Measurements from ENCODE around the gene CD99L2.
"Not testable (repeated sequence)": the region's sequence is repeated elsewhere in the genome, so short reads cannot be mapped to it uniquely, and the experiment has no call there.

CD99L2 gene

GRCh38 chrX:150849996-150850720 lies 48.3 kb downstream of the CD99L2 start:
- ATAC-seq: no peak
- peaks cover 9% of the 10 kb centered on the region for H3K4me1 Mint-ChIP-seq
- no peak overlapping the region for H3K27ac Mint-ChIP-seq
- H3K36me3 Mint-ChIP-seq (ENCODE audit: low read depth): peaks cover 6% of the 10 kb centered on the region
- H3K27me3 Mint-ChIP-seq: no peaks in the 10 kb centered on the region
- no peak overlapping the region for H3K4me3 Mint-ChIP-seq
- H3K9me3 Mint-ChIP-seq: no peaks in the 10 kb centered on the region
- no peak for DNase-seq

- H3K27me3 Mint-ChIP-seq: no peaks in the 10 kb centered on the region
- peaks cover 6% of the 10 kb centered on the region for H3K4me1 Mint-ChIP-seq
- peaks cover 1% of the 10 kb centered on the region for H3K36me3 Mint-ChIP-seq (ENCODE audit: low read depth)
- DNase-seq (no peak), ATAC-seq (no peak)
- no peak overlapping the region for H3K4me3 Mint-ChIP-seq
- no peaks in the 10 kb centered on the region for H3K9me3 Mint-ChIP-seq
- H3K27ac Mint-ChIP-seq: no peak overlapping the region
Measured at GRCh38 chrX:150849486-150849885, 49.0 kb downstream of the CD99L2 start.

GRCh38 chrX:150848914-150849365 lies 49.5 kb downstream of the CD99L2 start:
- H3K27me3 Mint-ChIP-seq: no peaks in the 10 kb centered on the region
- peaks cover 1% of the 10 kb centered on the region for H3K36me3 Mint-ChIP-seq (ENCODE audit: low read depth)
- no peaks in the 10 kb centered on the region for H3K9me3 Mint-ChIP-seq
- DNase-seq: no peak
- no peak overlapping the region for H3K27ac Mint-ChIP-seq
- peaks cover 6% of the 10 kb centered on the region for H3K4me1 Mint-ChIP-seq
- no peak overlapping the region for H3K4me3 Mint-ChIP-seq
- ATAC-seq: no peak

GRCh38 chrX:150847088-150847487 lies 51.4 kb downstream of the CD99L2 start:
- H3K9me3 Mint-ChIP-seq: no peaks in the 10 kb centered on the region
- H3K4me3 Mint-ChIP-seq: no peak overlapping the region
- ATAC-seq (no peak), DNase-seq (no peak)
- H3K27ac Mint-ChIP-seq: no peak overlapping the region
- no peaks in the 10 kb centered on the region for H3K27me3 Mint-ChIP-seq
- H3K36me3 Mint-ChIP-seq (ENCODE audit: low read depth): no peaks in the 10 kb centered on the region
- H3K4me1 Mint-ChIP-seq: peaks cover 6% of the 10 kb centered on the region

DNA sequence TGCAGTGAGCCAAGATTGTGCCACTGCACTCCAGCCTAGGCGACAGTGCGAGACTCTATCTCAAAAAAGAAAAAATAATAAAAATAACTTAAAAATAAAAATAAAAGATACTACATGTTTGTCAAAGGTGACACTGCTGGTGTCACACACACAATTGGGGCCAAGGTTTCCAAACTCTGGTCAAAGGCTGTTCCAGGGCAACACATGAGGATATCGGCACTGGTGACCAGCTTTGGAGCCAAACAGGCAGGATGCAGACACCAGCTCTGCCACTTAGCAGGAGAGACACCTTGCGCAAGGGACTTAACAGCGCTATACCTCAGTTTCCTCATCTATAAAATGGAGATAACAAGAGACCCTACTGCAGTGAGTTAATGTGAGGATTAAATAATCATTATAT lies 52.3 kb downstream of the CD99L2 start:
- no peaks in the 10 kb centered on the region for H3K9me3 Mint-ChIP-seq
- no peak overlapping the region for H3K4me3 Mint-ChIP-seq
- H3K36me3 Mint-ChIP-seq (ENCODE audit: low read depth): no peaks in the 10 kb centered on the region
- no peaks in the 10 kb centered on the region for H3K27me3 Mint-ChIP-seq
- DNase-seq (no peak), ATAC-seq (no peak)
- H3K27ac Mint-ChIP-seq: no peak overlapping the region
- peaks cover 6% of the 10 kb centered on the region for H3K4me1 Mint-ChIP-seq

DNA sequence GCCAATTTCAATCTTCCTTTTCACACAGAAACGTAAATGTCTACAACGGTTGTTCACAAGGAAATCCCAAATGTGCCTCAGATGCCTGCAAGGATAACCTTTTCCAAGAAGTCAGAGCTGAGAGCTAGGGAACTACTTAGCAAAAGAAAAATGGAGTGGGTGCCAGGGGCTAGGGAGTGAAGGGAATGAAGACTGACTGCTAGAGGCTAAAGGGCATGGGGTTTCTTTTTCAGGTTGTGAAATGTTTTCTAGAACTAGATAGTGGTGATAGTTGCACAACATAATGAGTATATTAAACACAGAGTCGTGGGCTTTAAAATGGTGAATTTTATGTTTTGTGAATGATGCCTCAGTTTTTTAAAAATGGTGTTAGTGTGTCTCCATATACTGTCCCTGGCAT lies 53.4 kb downstream of the CD99L2 start:
- no peak for ATAC-seq
- H3K4me3 Mint-ChIP-seq: no peak overlapping the region
- no peak for DNase-seq

GRCh38 chrX:150844016-150844415 lies 54.5 kb downstream of the CD99L2 start:
- H3K36me3 Mint-ChIP-seq (ENCODE audit: low read depth): no peaks in the 10 kb centered on the region
- no peak overlapping the region for H3K4me3 Mint-ChIP-seq
- H3K9me3 Mint-ChIP-seq: no peaks in the 10 kb centered on the region
- H3K4me1 Mint-ChIP-seq: peaks cover 2% of the 10 kb centered on the region
- H3K27me3 Mint-ChIP-seq: no peaks in the 10 kb centered on the region
- no peak overlapping the region for H3K27ac Mint-ChIP-seq
- no peak for ATAC-seq
- DNase-seq: no peak

More for the DNA sequence above, 53.4 kb downstream of the CD99L2 start:
- Mint-ChIP-seq H3K9me3 (no peaks in the 10 kb centered on the region), H3K36me3 (ENCODE audit: low read depth) (no peaks in the 10 kb centered on the region), H3K27me3 (no peaks in the 10 kb centered on the region), H3K4me1 (peaks cover 6% of the 10 kb centered on the region), H3K27ac (no peak overlapping the region)

- H3K4me3 Mint-ChIP-seq: no peak overlapping the region
- H3K9me3 Mint-ChIP-seq: no peaks in the 10 kb centered on the region
- no peaks in the 10 kb centered on the region for H3K27me3 Mint-ChIP-seq
- H3K27ac Mint-ChIP-seq: no peak overlapping the region
- no peak for DNase-seq
- peaks cover 2% of the 10 kb centered on the region for H3K4me1 Mint-ChIP-seq
- H3K36me3 Mint-ChIP-seq (ENCODE audit: low read depth): no peaks in the 10 kb centered on the region
- ATAC-seq: no peak
Measured at GRCh38 chrX:150842198-150842685, 56.2 kb downstream of the CD99L2 start.

GRCh38 chrX:150841456-150842197 lies 56.8 kb downstream of the CD99L2 start:
- Mint-ChIP-seq H3K27ac (no peak overlapping the region), H3K4me3 (no peak overlapping the region), H3K36me3 (ENCODE audit: low read depth) (no peaks in the 10 kb centered on the region), H3K9me3 (no peaks in the 10 kb centered on the region), H3K4me1 (peaks cover 2% of the 10 kb centered on the region), H3K27me3 (no peaks in the 10 kb centered on the region)
- no peak for ATAC-seq
- DNase-seq: no peak

DNA sequence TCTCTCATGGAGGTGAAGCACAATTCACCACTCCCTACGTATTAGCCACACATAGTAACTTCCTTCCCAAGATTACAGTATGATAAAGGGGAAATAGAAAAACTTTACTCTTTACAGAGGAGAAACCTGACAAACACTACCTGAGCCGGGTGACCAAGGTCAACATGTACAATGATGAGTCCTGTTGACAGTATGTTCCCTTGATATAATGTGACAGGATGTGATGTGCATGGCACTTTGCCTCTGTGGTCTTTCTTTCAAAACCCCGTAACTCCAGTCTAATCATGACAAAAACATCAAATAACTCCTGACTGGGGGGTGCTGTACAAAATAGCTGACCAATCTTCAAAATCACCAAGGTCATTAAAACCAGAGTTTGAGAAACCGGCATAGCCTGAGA lies 60.6 kb downstream of the CD99L2 start:
- Mint-ChIP-seq H3K9me3 (peaks cover 4% of the 10 kb centered on the region), H3K27ac (no peak overlapping the region), H3K4me1 (peaks cover 4% of the 10 kb centered on the region), H3K27me3 (no peaks in the 10 kb centered on the region), H3K4me3 (no peak overlapping the region), H3K36me3 (ENCODE audit: low read depth) (peaks cover 6% of the 10 kb centered on the region)
- DNase-seq: no peak
- ATAC-seq: no peak

GRCh38 chrX:150834695-150835094 lies 63.8 kb downstream of the CD99L2 start:
- DNase-seq (no peak), ATAC-seq (no peak)
- Mint-ChIP-seq H3K9me3 (peaks cover 4% of the 10 kb centered on the region), H3K36me3 (ENCODE audit: low read depth) (peaks cover 6% of the 10 kb centered on the region), H3K27ac (no peak overlapping the region), H3K4me1 (peaks cover 4% of the 10 kb centered on the region), H3K4me3 (no peak overlapping the region), H3K27me3 (no peaks in the 10 kb centered on the region)

GRCh38 chrX:150833454-150834056 lies 64.9 kb downstream of the CD99L2 start:
- Mint-ChIP-seq H3K9me3 (peaks cover 4% of the 10 kb centered on the region), H3K27me3 (no peaks in the 10 kb centered on the region), H3K4me3 (no peak overlapping the region), H3K4me1 (peaks cover 4% of the 10 kb centered on the region), H3K27ac (no peak overlapping the region), H3K36me3 (ENCODE audit: low read depth) (peaks cover 9% of the 10 kb centered on the region)
- ATAC-seq (no peak), DNase-seq (no peak)

DNA sequence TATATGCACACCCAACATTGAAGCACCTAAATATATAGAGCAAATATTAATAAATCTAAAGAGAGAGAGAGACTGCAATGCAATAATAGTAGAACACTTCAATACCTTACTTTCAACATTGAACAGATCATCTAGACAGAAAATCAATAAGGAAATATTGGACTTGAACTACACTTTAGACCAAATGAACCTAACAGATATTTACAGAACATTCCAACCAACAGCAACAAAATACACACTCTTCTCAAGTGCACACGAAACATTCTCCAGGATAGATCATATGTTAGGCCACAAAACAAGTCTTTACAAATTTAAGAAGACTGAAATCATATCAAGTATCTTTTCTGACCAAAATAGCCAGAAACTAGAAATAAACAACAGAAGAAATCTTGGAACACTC lies 66.6 kb downstream of the CD99L2 start:
- Mint-ChIP-seq H3K27me3 (no peaks in the 10 kb centered on the region), H3K27ac (no peak overlapping the region), H3K36me3 (ENCODE audit: low read depth) (peaks cover 19% of the 10 kb centered on the region), H3K9me3 (peaks cover 4% of the 10 kb centered on the region), H3K4me3 (no peak overlapping the region), H3K4me1 (peaks cover 3% of the 10 kb centered on the region)
- ATAC-seq: no peak
- DNase-seq: no peak

DNA sequence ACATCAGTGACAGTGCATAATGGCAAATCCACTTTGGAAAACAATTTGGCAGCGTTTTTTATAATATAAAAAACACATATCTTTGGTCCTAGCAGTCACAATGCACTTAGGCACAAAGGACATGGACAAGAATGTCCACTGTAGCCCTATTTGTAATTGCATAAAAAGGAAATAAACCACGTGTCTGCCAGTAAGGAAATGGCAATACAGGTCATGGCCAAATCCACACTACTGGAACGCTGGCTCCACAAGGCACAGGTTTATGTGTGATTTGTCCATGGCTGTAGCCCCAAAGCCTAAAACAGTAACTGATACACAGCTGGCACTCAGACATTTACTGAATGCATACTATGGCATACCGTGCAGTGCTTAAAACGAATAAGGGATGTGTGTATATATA lies 69.7 kb downstream of the CD99L2 start:
- no peak for ATAC-seq
- H3K27me3 Mint-ChIP-seq: no peaks in the 10 kb centered on the region

DNA sequence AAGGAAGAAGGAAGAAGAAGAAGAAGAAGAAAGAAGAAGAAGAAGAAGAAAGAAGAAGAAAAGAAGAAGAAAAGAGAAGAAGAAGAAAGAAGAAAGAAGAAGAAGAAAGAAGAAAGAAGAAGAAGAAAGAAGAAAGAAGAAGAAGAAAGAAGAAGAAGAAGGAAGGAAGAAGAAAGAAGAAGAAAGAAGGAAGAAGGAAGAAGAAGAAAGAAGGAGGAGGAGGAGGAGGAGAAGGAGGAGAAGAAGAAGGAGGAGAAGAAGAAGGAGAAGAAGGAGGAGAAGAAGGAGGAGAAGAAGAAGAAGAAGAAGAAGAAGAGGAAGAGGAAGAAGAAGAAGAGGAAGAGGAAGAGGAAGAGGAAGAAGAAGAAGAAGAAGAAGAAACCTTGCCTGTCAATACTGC lies 74.1 kb downstream of the CD99L2 start:
- not testable (repeated sequence) for H3K27ac Mint-ChIP-seq, H3K4me3 Mint-ChIP-seq, ATAC-seq, H3K9me3 Mint-ChIP-seq, H3K4me1 Mint-ChIP-seq, DNase-seq, H3K27me3 Mint-ChIP-seq
- peaks cover 33% of the 10 kb centered on the region for H3K36me3 Mint-ChIP-seq (ENCODE audit: low read depth)

More for the DNA sequence above, 69.7 kb downstream of the CD99L2 start:
- H3K4me3 Mint-ChIP-seq: no peak overlapping the region
- no peaks in the 10 kb centered on the region for H3K9me3 Mint-ChIP-seq
- peaks cover 24% of the 10 kb centered on the region for H3K36me3 Mint-ChIP-seq (ENCODE audit: low read depth)
- H3K4me1 Mint-ChIP-seq: peaks cover 2% of the 10 kb centered on the region
- no peak overlapping the region for H3K27ac Mint-ChIP-seq
- DNase-seq: no peak
